Activated gamma-delta T cell (primary cell): ENCODE results near the gene PRDM1.

Source experiments
- DNase-seq: peaks from one replicate; lab custom pipeline; 2025; lab: John Stamatoyannopoulos, UW

Gene PRDM1

DNA sequence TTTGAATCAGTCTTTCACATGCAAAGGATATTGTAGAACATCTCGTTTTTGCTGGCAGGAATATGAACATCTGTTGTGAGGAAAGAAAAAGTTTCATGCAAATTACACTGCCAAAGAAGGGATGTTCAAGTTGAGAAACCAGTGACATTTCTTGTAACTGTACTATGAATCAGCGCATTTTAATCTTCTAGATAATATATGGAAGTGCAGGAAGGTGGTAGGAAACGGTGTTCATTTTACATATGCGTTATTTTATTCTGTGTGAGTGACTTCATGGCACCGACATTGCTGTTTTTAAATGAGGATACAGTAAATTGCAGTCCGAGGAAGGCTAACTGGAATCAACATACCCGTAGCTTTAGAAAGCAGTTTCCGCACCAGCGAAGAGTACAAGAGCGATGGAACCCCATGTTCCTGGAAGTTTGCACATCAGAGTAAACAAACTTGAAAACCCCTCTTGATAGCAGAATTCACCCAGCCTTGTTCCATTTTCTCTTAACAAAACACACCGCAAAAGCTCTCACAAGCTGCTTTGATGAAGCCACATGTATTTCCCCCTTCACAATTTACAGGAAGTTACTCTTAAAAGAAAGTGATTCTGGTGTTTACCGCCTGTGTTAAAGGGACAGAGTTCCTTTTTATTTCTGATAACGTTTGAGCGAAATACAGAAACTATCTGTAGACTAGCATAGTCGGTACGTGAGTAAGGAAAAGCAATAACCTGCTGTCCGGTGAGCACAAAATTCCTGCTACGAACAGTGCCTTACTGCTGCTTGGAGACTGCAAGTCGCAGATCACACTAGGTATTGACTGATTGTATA, 11.5 kb downstream of the PRDM1 start:
- DNase-seq, result no peak

DNA sequence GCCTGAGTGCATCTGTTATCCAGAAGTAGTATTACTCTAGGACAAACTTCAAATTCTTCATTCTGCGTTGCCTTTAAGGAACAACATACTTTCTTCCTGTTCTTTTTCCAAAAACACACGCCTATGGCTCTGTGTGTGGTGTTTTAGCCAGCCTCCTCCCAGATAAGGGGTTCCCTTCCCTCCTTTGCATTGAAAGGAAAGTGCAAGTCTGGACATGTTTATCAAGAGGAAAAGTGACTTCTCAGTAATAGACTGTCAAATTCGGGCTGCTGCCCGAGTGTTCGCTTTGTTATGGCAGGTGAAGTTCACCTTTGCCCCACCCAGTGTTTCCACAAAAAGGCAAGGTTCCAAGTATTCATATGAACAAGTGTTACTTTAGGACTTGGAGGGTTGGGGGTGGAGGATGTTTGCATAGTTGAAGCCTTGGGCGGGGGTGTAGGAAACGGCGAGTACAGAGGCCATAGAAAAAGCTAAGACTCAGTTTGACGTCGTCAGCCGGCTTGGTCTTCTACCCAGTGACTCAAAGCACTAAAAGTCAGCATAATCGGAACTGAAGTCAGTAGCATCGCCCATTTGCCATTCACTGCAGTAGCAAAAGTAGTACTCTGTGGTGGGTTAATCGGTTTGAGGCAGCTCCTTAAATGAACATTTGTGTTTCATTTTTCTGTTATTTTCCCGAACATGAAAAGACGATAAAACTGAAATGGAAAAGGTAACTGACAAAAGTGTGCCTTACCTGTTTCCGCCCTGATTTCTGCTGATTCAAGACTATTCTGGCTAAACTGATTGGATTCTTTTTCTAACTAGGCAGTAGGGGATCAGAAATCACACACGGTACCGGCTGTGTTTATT, 12.5 kb downstream of the PRDM1 start:
- no peak for DNase-seq

GRCh38 chr6:106099235-106099537, 13.1 kb downstream of the PRDM1 start:
- no peak for DNase-seq

DNA sequence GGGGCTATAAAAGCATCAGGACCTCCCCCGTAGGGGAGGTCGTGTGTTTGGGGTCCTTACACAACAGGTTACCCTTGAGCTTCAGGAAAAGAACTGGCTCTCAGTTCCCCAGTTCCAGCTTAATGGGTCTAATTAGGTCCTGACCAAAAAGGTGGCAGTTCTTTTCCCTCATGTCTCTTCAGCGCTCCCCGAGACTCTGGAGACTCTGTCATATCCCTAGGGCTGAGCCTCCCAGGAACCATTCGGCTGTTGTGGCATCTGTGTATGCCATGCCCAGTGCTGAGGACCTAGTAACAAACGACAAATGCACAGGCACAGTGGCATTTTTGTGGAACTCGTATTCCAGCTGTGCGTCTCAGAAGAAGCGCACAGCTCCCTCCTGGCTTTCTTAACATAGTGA, 14.6 kb downstream of the PRDM1 start:
- DNase-seq, result no peak

GRCh38 chr6:106101466-106101865, 15.3 kb downstream of the PRDM1 start:
- no peak for DNase-seq

DNA sequence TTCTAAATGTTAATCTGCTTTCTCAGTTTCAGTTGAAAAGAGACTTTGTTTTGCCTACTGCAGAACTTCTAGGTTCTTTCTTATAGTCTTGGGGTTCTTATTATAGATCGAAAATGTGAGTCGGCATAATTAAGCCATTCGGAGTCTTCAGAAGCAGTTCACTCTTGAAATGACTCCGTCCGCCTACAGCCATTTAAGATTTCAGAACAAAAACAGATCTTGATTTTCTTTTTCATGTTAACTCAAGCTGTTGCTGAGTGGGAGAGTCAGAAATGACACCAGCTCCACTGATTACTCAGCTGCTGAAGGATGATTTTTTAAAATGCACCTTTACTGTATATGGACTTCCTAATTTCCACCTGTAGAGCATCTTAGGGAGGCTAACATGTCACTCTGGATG, 15.9 kb downstream of the PRDM1 start:
- no peak for DNase-seq

GRCh38 chr6:106102967-106103727, 17.0 kb downstream of the PRDM1 start:
- no peak for DNase-seq

GRCh38 chr6:106103728-106104109, 17.6 kb downstream of the PRDM1 start:
- no peak for DNase-seq

DNA sequence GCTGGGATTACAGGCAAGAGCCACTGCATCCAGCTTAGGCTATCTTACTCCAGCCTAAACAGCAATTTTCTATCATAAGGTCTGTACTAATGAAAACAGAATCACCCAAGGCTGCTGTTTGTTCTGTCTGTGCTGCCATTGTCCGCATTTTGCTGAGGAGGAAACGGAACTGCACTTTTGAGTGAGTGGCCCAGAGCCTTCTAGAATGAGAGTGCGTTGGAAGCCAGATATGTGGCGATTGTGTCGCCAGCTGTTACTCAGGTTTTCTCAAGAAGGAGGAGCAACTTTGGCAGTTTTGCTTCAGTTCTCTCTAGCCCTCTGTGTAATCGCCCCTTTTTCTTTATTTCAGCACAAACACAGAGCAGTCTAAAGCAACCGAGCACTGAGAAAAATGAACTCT, 18.3 kb downstream of the PRDM1 start:
- DNase-seq, result no peak

DNA sequence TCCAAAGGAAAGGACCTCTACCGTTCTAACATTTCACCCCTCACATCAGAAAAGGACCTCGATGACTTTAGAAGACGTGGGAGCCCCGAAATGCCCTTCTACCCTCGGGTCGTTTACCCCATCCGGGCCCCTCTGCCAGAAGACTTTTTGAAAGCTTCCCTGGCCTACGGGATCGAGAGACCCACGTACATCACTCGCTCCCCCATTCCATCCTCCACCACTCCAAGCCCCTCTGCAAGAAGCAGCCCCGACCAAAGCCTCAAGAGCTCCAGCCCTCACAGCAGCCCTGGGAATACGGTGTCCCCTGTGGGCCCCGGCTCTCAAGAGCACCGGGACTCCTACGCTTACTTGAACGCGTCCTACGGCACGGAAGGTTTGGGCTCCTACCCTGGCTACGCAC, 18.8 kb downstream of the PRDM1 start:
- no peak for DNase-seq

GRCh38 chr6:106105493-106105892, 19.4 kb downstream of the PRDM1 start:
- DNase-seq, result no peak

- no peak for DNase-seq
Measured at GRCh38 chr6:106106276-106107042, 20.3 kb downstream of the PRDM1 start.

DNA sequence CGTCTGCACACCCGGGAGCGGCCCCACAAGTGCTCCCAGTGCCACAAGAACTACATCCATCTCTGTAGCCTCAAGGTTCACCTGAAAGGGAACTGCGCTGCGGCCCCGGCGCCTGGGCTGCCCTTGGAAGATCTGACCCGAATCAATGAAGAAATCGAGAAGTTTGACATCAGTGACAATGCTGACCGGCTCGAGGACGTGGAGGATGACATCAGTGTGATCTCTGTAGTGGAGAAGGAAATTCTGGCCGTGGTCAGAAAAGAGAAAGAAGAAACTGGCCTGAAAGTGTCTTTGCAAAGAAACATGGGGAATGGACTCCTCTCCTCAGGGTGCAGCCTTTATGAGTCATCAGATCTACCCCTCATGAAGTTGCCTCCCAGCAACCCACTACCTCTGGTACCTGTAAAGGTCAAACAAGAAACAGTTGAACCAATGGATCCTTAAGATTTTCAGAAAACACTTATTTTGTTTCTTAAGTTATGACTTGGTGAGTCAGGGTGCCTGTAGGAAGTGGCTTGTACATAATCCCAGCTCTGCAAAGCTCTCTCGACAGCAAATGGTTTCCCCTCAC, 21.0 kb downstream of the PRDM1 start:
- no peak for DNase-seq

DNA sequence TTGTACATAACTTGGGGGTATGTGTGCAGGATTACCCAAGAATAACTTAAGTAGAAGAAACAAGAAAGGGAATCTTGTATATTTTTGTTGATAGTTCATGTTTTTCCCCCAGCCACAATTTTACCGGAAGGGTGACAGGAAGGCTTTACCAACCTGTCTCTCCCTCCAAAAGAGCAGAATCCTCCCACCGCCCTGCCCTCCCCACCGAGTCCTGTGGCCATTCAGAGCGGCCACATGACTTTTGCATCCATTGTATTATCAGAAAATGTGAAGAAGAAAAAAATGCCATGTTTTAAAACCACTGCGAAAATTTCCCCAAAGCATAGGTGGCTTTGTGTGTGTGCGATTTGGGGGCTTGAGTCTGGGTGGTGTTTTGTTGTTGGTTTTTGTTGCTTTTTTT, 22.0 kb downstream of the PRDM1 start:
- no peak for DNase-seq

DNA sequence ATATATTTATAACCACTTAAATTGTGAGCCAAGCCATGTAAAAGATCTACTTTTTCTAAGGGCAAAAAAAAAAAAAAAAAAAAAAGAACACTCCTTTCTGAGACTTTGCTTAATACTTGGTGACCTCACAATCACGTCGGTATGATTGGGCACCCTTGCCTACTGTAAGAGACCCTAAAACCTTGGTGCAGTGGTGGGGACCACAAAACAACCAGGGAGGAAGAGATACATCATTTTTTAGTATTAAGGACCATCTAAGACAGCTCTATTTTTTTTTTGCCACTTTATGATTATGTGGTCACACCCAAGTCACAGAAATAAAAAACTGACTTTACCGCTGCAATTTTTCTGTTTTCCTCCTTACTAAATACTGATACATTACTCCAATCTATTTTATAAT, 22.9 kb downstream of the PRDM1 start:
- no peak for DNase-seq

DNA sequence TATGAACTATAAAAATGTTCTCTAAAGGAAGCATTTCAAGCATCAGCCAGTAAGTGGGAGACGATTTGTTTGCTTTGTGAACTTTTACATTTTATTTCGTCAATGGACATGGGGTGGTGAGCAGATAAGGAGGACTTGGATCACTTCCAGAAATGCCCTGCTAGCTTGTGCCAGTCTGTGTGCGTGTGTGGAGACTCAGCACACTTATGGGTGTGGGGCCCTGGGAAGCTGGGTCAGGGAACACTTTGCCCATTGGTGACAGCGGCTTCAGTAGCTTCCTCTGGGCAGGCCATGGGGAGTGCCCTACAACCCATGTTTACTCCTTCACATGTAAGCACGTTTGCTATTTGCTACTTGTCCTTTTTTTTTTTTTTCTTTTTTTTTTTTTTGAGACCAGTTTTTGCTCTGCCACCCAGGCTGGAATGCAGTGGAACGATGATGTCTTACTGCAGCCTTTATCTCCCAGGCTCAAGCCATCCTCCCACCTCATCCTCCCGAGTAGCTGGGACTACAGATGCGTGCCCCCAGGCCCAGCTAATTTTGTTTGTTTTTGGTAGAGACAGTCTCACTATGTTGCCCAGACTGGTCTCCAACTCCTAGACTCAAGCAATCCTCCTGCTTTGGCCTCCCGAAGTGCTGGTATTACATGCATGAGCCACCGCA, 24.2 kb downstream of the PRDM1 start:
- DNase-seq, result no peak

GRCh38 chr6:106112433-106112832, 26.3 kb downstream of the PRDM1 start:
- no peak for DNase-seq

- no peak for DNase-seq
Measured at GRCh38 chr6:106113256-106113959, 27.3 kb downstream of the PRDM1 start.

DNA sequence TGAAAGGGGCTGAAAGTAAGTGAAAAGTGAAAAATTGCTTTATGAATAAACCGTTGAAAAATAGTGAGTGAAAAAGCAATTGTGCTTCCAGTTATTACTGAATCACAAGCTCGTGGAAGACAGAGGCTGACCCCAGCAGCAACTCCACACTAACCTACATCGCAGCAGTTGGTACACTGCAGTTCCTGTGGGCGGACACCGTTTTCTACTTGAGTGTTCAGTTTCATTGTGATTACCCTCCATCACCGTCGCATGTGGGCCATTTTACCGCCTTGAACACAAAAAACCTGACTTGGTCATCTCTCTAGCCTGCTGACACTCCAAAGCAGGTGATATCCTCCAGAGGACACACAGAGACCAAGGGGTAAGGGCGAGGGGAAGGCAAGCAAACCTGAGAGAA, 28.4 kb downstream of the PRDM1 start:
- DNase-seq, result no peak

DNA sequence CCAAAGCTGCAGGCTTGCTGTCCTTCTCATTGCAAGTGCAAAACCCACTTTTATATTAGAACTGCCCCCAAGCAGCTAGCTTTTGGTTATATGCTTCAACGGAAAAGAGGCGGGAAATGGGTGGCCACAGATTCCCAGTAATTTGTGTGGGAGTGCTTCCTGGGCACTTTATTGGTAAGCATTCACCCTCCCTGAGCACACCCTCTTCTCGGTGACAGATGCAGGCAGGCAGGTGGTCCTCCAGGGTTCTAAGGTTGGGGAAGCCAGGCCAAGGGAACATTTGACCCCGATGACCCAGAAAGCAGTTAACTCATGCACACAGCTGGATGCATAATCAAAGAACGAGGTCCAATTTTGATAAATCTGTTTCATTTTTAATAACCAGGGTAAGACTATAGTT, 29.1 kb downstream of the PRDM1 start:
- no peak for DNase-seq
